H1 (cell line): Measurements from ENCODE around the gene DEXI. TPM values are rescaled to one million over a fixed set of nuclear protein-coding genes. Genes with fewer than 3 reads are reported as not detected.

Experiments used
- CTCF ChIA-PET: fragments of 300-600 bp; sonication (Branson Sonifier 250); formaldehyde crosslinking; loops from one replicate; lab custom pipeline; 2021; ENCODE audit not compliant: partially characterized antibody; lab: Charles Lee
- POLR2A ChIA-PET: fragments of 300-600 bp; sonication (Branson Sonifier 250); formaldehyde crosslinking; loops from one replicate; lab custom pipeline; 2021; ENCODE audit warnings: inconsistent platforms; ENCODE audit not compliant: partially characterized antibody; lab: Charles Lee
- DNase-seq, 2 experiments: peaks; one replicate each; pipeline versions ENCODE4 v3.0.0 to v3.0.0-alpha.2; 2010 to 2022; ENCODE audit warnings: low spot score in 2 of 2, low read depth in 1 of 2, mixed read lengths in 1 of 2
- FAIRE-seq: peaks from 2 replicates; lab custom pipeline; 2011; peaks lifted over from hg19 to GRCh38; lab: Jason Lieb, UNC
- H2AFZ ChIP-seq: 2 replicates; pipeline ENCODE4 v1.8.1; 2012; ENCODE audit warnings: low read length, inconsistent platforms
- H2AK5ac ChIP-seq: 2 replicates; pipeline ENCODE4 v1.6.1; 2013; ENCODE audit warnings: low read depth, low read length
- H2BK120ac ChIP-seq: replicated peaks from 2 replicates; pipeline ENCODE3; 2013; ENCODE audit warnings: low read depth, low read length, inconsistent platforms
- H2BK12ac ChIP-seq: 2 replicates; pipeline ENCODE4 v1.6.1; 2013; ENCODE audit warnings: low read depth, low read length
- H2BK15ac ChIP-seq: 2 replicates; pipeline ENCODE4 v1.6.1; 2013; ENCODE audit warnings: low read length
- H2BK20ac ChIP-seq: 2 replicates; pipeline ENCODE4 v1.6.1; 2013; ENCODE audit warnings: low read length
- H2BK5ac ChIP-seq: 2 replicates; pipeline ENCODE4 v1.6.1; 2013; ENCODE audit warnings: low read depth, low read length
- H3K14ac ChIP-seq: 2 replicates; pipeline ENCODE4 v1.6.1; 2013; ENCODE audit warnings: inconsistent platforms; ENCODE audit not compliant: insufficient read length
- H3K18ac ChIP-seq: 2 replicates; pipeline ENCODE4 v1.6.1; 2013; ENCODE audit warnings: low read length; ENCODE audit errors: extremely low read depth
- H3K23ac ChIP-seq: 2 replicates; pipeline ENCODE4 v1.6.1; 2013; ENCODE audit warnings: inconsistent platforms; ENCODE audit not compliant: insufficient read length
- H3K23me2 ChIP-seq: 2 replicates; pipeline ENCODE4 v1.6.1; 2013; ENCODE audit warnings: low read depth, low read length
- H3K27ac ChIP-seq: 2 replicates; pipeline ENCODE4 v1.6.1; 2011; ENCODE audit warnings: low read depth, low read length, inconsistent platforms
- H3K27me3 ChIP-seq, 4 experiments: replicated peaks in 1 of 4; 1 replicate in 1 of 4; 2 replicates in 3 of 4; pipeline versions ENCODE4 v1.6.1 to v1.8.1; 2011 to 2013; ENCODE audit warnings: low read length in 3 of 4, mild to moderate bottlenecking in 3 of 4, inconsistent platforms in 2 of 4, mixed read lengths in 2 of 4, moderate library complexity in 1 of 4; ENCODE audit not compliant: control insufficient read depth in 3 of 4, insufficient read depth in 3 of 4; ENCODE audit errors: extremely low read depth in 1 of 4
- H3K36me3 ChIP-seq, 4 experiments: 2 replicates each; pipeline versions ENCODE4 v1.6.1 to v1.8.1; 2011 to 2013; ENCODE audit warnings: mild to moderate bottlenecking in 4 of 4, low read length in 3 of 4, moderate library complexity in 2 of 4, control low read depth in 1 of 4, inconsistent platforms in 1 of 4; ENCODE audit not compliant: insufficient read depth in 4 of 4, control insufficient read depth in 2 of 4
- H3K4ac ChIP-seq: replicated peaks from 2 replicates; pipeline ENCODE3; 2013; ENCODE audit warnings: low read length, low read depth, mixed read lengths, inconsistent platforms; ENCODE audit not compliant: insufficient read length
- H3K4me1 ChIP-seq, 4 experiments: replicated peaks in 1 of 4; 1 replicate in 1 of 4; 2 replicates in 3 of 4; pipeline versions ENCODE4 v1.6.1 to v1.8.1; 2011 to 2013; ENCODE audit warnings: low read length in 3 of 4, inconsistent platforms in 2 of 4, mixed read lengths in 1 of 4; ENCODE audit not compliant: insufficient read depth in 4 of 4, control insufficient read depth in 3 of 4
- H3K4me2 ChIP-seq, 2 experiments: 2 replicates each; pipeline versions ENCODE4 v1.6.1 to v1.8.1; 2011 to 2013; ENCODE audit warnings: low read depth in 2 of 2, low read length in 2 of 2, control low read depth in 1 of 2, inconsistent platforms in 1 of 2, mild to moderate bottlenecking in 1 of 2; ENCODE audit not compliant: insufficient read depth in 1 of 2
- H3K4me3 ChIP-seq, 4 experiments: fragments of 200-600, 300-600 bp in 1 of 4; sonication (generic), shearing (Covaris generic), sonication (Bioruptor Twin) in 1 of 4; 2 replicates each; pipeline versions ENCODE4 v1.5.1 to v1.8.1; 2011 to 2016; ENCODE audit warnings: low read length in 4 of 4, low read depth in 3 of 4, control low read depth in 2 of 4, inconsistent platforms in 2 of 4, mild to moderate bottlenecking in 2 of 4, mixed read lengths in 1 of 4, moderate library complexity in 1 of 4; ENCODE audit not compliant: insufficient read depth in 2 of 4; ENCODE audit errors: extremely low read depth in 1 of 4
- H3K56ac ChIP-seq: replicated peaks from 2 replicates; pipeline ENCODE3; 2013; ENCODE audit warnings: low read depth, mild to moderate bottlenecking, mixed read lengths, low read length, inconsistent platforms; ENCODE audit not compliant: insufficient read length
- H3K79me1 ChIP-seq: 2 replicates; pipeline ENCODE4 v1.6.1; 2013; ENCODE audit warnings: low read depth, low read length, control low read depth
- H3K79me2 ChIP-seq, 2 experiments: 2 replicates each; pipeline versions ENCODE4 v1.6.1 to v1.8.1; 2012 to 2013; ENCODE audit warnings: low read length in 2 of 2, mild to moderate bottlenecking in 2 of 2, inconsistent platforms in 1 of 2; ENCODE audit not compliant: insufficient read depth in 2 of 2, control insufficient read depth in 1 of 2
- H3K9ac ChIP-seq, 4 experiments: replicated peaks in 1 of 4; 1 replicate in 1 of 4; 2 replicates in 3 of 4; pipeline versions ENCODE4 v1.6.1 to v1.8.1; 2011 to 2013; ENCODE audit warnings: low read depth in 3 of 4, low read length in 3 of 4, control low read depth in 2 of 4, mild to moderate bottlenecking in 2 of 4, moderate library complexity in 2 of 4, inconsistent platforms in 1 of 4; ENCODE audit errors: extremely low read depth in 1 of 4
- H3K9me3 ChIP-seq, 2 experiments: 2 replicates each; pipeline versions ENCODE4 v1.6.1 to v1.8.1; 2012 to 2013; ENCODE audit warnings: mild to moderate bottlenecking in 2 of 2, moderate library complexity in 2 of 2, control low read depth in 1 of 2, inconsistent platforms in 1 of 2, low read depth in 1 of 2, low read length in 1 of 2, mixed read lengths in 1 of 2; ENCODE audit not compliant: insufficient read depth in 2 of 2
- H4K20me1 ChIP-seq, 2 experiments: replicated peaks in 1 of 2; 2 replicates each; pipeline versions ENCODE3 to v1.8.1; 2011 to 2013; ENCODE audit warnings: inconsistent platforms in 2 of 2, low read length in 2 of 2, mild to moderate bottlenecking in 1 of 2; ENCODE audit not compliant: insufficient read depth in 2 of 2, control insufficient read depth in 1 of 2
- H4K5ac ChIP-seq: 2 replicates; pipeline ENCODE4 v1.6.1; 2013; ENCODE audit warnings: low read length, low read depth, mixed read lengths, inconsistent platforms; ENCODE audit not compliant: insufficient read length
- H4K8ac ChIP-seq: 2 replicates; pipeline ENCODE4 v1.8.0; 2013; ENCODE audit warnings: mild to moderate bottlenecking, moderate library complexity, low read length, inconsistent platforms; ENCODE audit not compliant: insufficient read depth; ENCODE audit errors: extremely low read depth
- H4K91ac ChIP-seq: replicated peaks from 2 replicates; pipeline ENCODE3; 2013; ENCODE audit warnings: low read length, mixed read lengths, inconsistent platforms; ENCODE audit not compliant: insufficient read length
- ATF3 ChIP-seq: IDR thresholded peaks from 2 replicates; pipeline ENCODE4 v1.6.1; 2011; ENCODE audit warnings: low read depth, mild to moderate bottlenecking, low read length; ENCODE audit not compliant: insufficient read depth
- CHD2 ChIP-seq: IDR thresholded peaks from 2 replicates; pipeline ENCODE4 v1.6.1; 2012; ENCODE audit warnings: low read length, improper control_type of control experiment
- GABPA ChIP-seq: IDR thresholded peaks from 2 replicates; pipeline ENCODE4 v1.6.1; 2011; ENCODE audit warnings: mild to moderate bottlenecking, low read length, moderate library complexity, borderline replicate concordance; ENCODE audit not compliant: insufficient read depth
- HDAC2 ChIP-seq, 2 experiments: fragments of 300-600 bp in 1 of 2; sonication (generic) in 1 of 2; IDR thresholded peaks; 2 replicates each; pipeline ENCODE4 v1.6.1; 2011 to 2012; ENCODE audit warnings: low read depth in 2 of 2, low read length in 2 of 2, mild to moderate bottlenecking in 2 of 2, moderate library complexity in 2 of 2, borderline replicate concordance in 1 of 2, inconsistent platforms in 1 of 2
- SIRT6 ChIP-seq: IDR thresholded peaks from one replicate; pipeline ENCODE4 v1.7.1; 2012; ENCODE audit warnings: low read length, inconsistent platforms
- SP1 ChIP-seq: IDR thresholded peaks from 2 replicates; pipeline ENCODE4 v1.6.1; 2011; ENCODE audit warnings: low read depth, low read length
- SP2 ChIP-seq: IDR thresholded peaks from 2 replicates; pipeline ENCODE4 v1.6.1; 2012; ENCODE audit warnings: mild to moderate bottlenecking, low read length, inconsistent platforms
- YY1 ChIP-seq: IDR thresholded peaks from 2 replicates; pipeline ENCODE4 v1.6.1; 2011; ENCODE audit warnings: low read depth, mild to moderate bottlenecking, low read length
- WGBS, 2 experiments: shearing (Covaris generic) in 1 of 2; methylation state at CpG; one replicate each; pipeline versions ENCODE4 v1.1.6 to v1.1.7; 2013 to 2015; ENCODE audit warnings: low lambda C conversion rate in 2 of 2, mixed read lengths in 2 of 2, inconsistent platforms in 1 of 2, low coverage in 1 of 2, missing lambda C conversion rate in 1 of 2; ENCODE audit not compliant: insufficient replicate concordance in 2 of 2, insufficient coverage in 1 of 2, insufficient read length in 1 of 2; ENCODE audit errors: extremely low coverage in 1 of 2, missing lambda C conversion rate in 1 of 2; 5-methylcytosine and 5-hydroxymethylcytosine counted together
- polyA plus RNA-seq, 7 experiments: library from polyadenylated mRNA; depleted of rRNA in 3 of 7; stranded (reverse) in 5 of 7; unstranded in 2 of 7; fragments of >200 nt in 5 of 7; fragments of 200-250 nt in 2 of 7; gene quantifications; 1 replicate in 5 of 7; 2 replicates in 1 of 7; 4 replicates in 1 of 7; pipeline versions ENCODE4 v1.2.1 to v1.2.3, GENCODE V29; 2011 to 2013; ENCODE audit warnings: missing spikeins in 2 of 7, mixed read lengths in 2 of 7
- total RNA-seq: library from RNA; stranded (reverse); fragmentation: NEBNext Ultra II Directional; extraction: Animal tissue kit (Norgen Biotek cat#: 25700); gene quantifications from 2 replicates; pipeline ENCODE4 v1.2.1, GENCODE V29; 2021

The DEXI gene
- total and polyA plus RNA-seq, 2 of the 8 experiments (the other 6 are each of a cell fraction or from before 2014, with no cell fraction given) = 39.5 to 47.3 TPM

- H3K4ac ChIP-seq = no peak overlapping the region
- no peak for TF ChIP-seq YY1
- no peak for TF ChIP-seq HDAC2 (IDR thresholded peaks at IDR 0.05; ENCODE audit: borderline replicate concordance in 1 of 2, low read depth in 2 of 2, low read length in 2 of 2)
- no peak for TF ChIP-seq SIRT6
- TF ChIP-seq CHD2 = no peak
- no peak for TF ChIP-seq SP2
- TF ChIP-seq ATF3 = no peak
- TF ChIP-seq SP1 = no peak
- no peak for TF ChIP-seq GABPA
- no peak overlapping the region for H2BK120ac ChIP-seq
- FAIRE-seq (no peak), DNase-seq (no peak)
- no peaks in the 10 kb centered on the region for H3K9me3 ChIP-seq
- H2BK5ac ChIP-seq = no peak overlapping the region
- H3K27me3 ChIP-seq = no peaks in the 10 kb centered on the region
- ChIA-PET POLR2A (no interaction called here), CTCF (interaction anchor here (1.4 to 8.2 kb wide), 6 partner anchors 8 to 417 kb away, joined by 3 to 67 read pairs (median 5); no protein-coding TSS in a partner anchor)
- H4K5ac ChIP-seq = no peak overlapping the region
- no peak overlapping the region for H2BK15ac ChIP-seq
- H2BK12ac ChIP-seq = no peak overlapping the region
- H3K9ac ChIP-seq = no peak overlapping the region
- no peak overlapping the region for H3K23ac ChIP-seq
- no peak overlapping the region for H2AFZ ChIP-seq
- H2AK5ac ChIP-seq = no peak overlapping the region
- H3K79me2 ChIP-seq = no peaks in the 10 kb centered on the region
- WGBS, 2 experiments = 87% methylated on average over 2 of the region's 2 CpGs; no CpG with 5 or more reads in 1 of the 2 experiments
- H3K4me2 ChIP-seq = no peak overlapping the region
- H3K4me1 ChIP-seq = peaks cover 0 to 2% (median 0%) of the 10 kb centered on the region in 4 experiments; a peak in 2 of 7 replicates
- no peak overlapping the region for H2BK20ac ChIP-seq
- H3K56ac ChIP-seq = no peak overlapping the region
- no peak overlapping the region for H3K18ac ChIP-seq
- no peak overlapping the region for H4K91ac ChIP-seq
- no peak overlapping the region for H3K27ac ChIP-seq
- no peaks in the 10 kb centered on the region for H3K79me1 ChIP-seq
- peaks cover 0 to 3% (median 0%) of the 10 kb centered on the region in 4 experiments; a peak in 1 of 8 replicates for H3K36me3 ChIP-seq
- peaks cover 0 to 3% of the 10 kb centered on the region in 2 experiments for H4K20me1 ChIP-seq
- no peaks in the 10 kb centered on the region for H3K23me2 ChIP-seq
- no peak overlapping the region for H4K8ac ChIP-seq
- no peak overlapping the region for H3K14ac ChIP-seq
- no peak overlapping the region for H3K4me3 ChIP-seq
These were observed 27.8 kb upstream of the DEXI start for GRCh38 chr16:10970065-10970464.
